GM12878 (cell line): Measurements from ENCODE around the gene CADPS. TPM values are rescaled to one million over a fixed set of nuclear protein-coding genes. Genes with fewer than 3 reads are reported as not detected.

Source experiments
- ATAC-seq: fragments of 200-7000 bp; cut with Tn5 transposase; 3 replicates; pipeline ENCODE4 v1.9.1; 2020; ENCODE audit warnings: mild to moderate bottlenecking, moderate library complexity
- BruUV-seq: library from RNA; stranded (reverse); fragments of 400-500 nt; replicated peaks from 2 replicates; lab custom pipeline; 2021; lab: Mats Ljungman, UMichigan
- CTCF ChIA-PET: fragments of 300-600 bp; sonication (Branson Sonifier 250); formaldehyde crosslinking; extraction: SDS; loops from one replicate; lab custom pipeline; 2021; ENCODE audit warnings: inconsistent platforms; lab: Yijun Ruan, JAX
- POLR2A ChIA-PET: fragments of 350-600 bp; formaldehyde crosslinking; extraction: SDS; loops from one replicate; lab custom pipeline; 2021; ENCODE audit warnings: inconsistent platforms; lab: Charles Lee
- RAD21 ChIA-PET: fragments of 300-600 bp; sonication (Branson Sonifier 250); formaldehyde crosslinking; loops from one replicate; lab custom pipeline; 2023; ENCODE audit warnings: antibody characterized with exemption; ENCODE audit not compliant: unreplicated experiment; lab: Charles Lee
- SMC1A ChIA-PET: fragments of 300-600 bp; sonication (Branson Sonifier 250); formaldehyde crosslinking; loops from one replicate; lab custom pipeline; 2023; ENCODE audit not compliant: unreplicated experiment, uncharacterized antibody; lab: Charles Lee
- DNase-seq: peaks from one replicate; pipeline ENCODE4 v3.0.0-alpha.2; 2011; ENCODE audit warnings: low read depth, low spot score
- FAIRE-seq: peaks from 3 replicates; lab custom pipeline; 2011; peaks lifted over from hg19 to GRCh38; lab: Jason Lieb, UNC
- H2AFZ ChIP-seq: 2 replicates; pipeline ENCODE4 v1.6.0; 2011; ENCODE audit warnings: low read depth, low read length, control low read depth; ENCODE audit not compliant: control insufficient read depth
- H3K27ac ChIP-seq: 2 replicates; pipeline ENCODE4 v1.5.1; 2011; ENCODE audit warnings: control low read depth; ENCODE audit not compliant: control insufficient read depth, insufficient read depth
- H3K27me3 ChIP-seq, 2 experiments: replicated peaks in 1 of 2; 2 replicates each; pipeline versions ENCODE4 v1.6.0 to v1.6.1; 2011; ENCODE audit warnings: low read length in 1 of 2; ENCODE audit not compliant: control insufficient read depth in 2 of 2, insufficient read depth in 2 of 2
- H3K36me3 ChIP-seq, 2 experiments: 2 replicates each; pipeline ENCODE4 v1.5.1; 2011; ENCODE audit warnings: low read length in 1 of 2; ENCODE audit not compliant: control insufficient read depth in 2 of 2, insufficient read depth in 2 of 2
- H3K4me1 ChIP-seq: 2 replicates; pipeline ENCODE4 v1.6.1; 2011; ENCODE audit warnings: mild to moderate bottlenecking, low read length, moderate library complexity, mixed read lengths; ENCODE audit not compliant: control insufficient read depth, insufficient read depth
- H3K4me2 ChIP-seq: 2 replicates; pipeline ENCODE4 v1.6.0; 2011; ENCODE audit warnings: control low read depth; ENCODE audit not compliant: control insufficient read depth, insufficient read depth
- H3K4me3 ChIP-seq: fragments of 200-600 bp; sonication (generic); 2 replicates; pipeline ENCODE4 v1.5.1; 2016
- H3K79me2 ChIP-seq: 2 replicates; pipeline ENCODE4 v1.6.0; 2011; ENCODE audit warnings: low read length; ENCODE audit not compliant: control insufficient read depth, insufficient read depth
- H3K9ac ChIP-seq: 2 replicates; pipeline ENCODE4 v1.8.0; 2011; ENCODE audit warnings: low read length, control low read depth, mixed read lengths; ENCODE audit not compliant: control insufficient read depth, insufficient read depth
- H3K9me3 ChIP-seq: replicated peaks from 3 replicates; pipeline ENCODE4 v1.5.1; 2011; ENCODE audit warnings: mild to moderate bottlenecking, low read length; ENCODE audit not compliant: control insufficient read depth, insufficient read depth
- H4K20me1 ChIP-seq: 2 replicates; pipeline ENCODE4 v1.6.0; 2011; ENCODE audit not compliant: control insufficient read depth, insufficient read depth
- BMI1 ChIP-seq: fragments of 450-650 bp; IDR thresholded peaks from 2 replicates; pipeline ENCODE4 v1.6.1; 2016; ENCODE audit warnings: mild to moderate bottlenecking, moderate library complexity, borderline replicate concordance
- CHD2 ChIP-seq: IDR thresholded peaks from 2 replicates; pipeline ENCODE4 v1.6.1; 2011; ENCODE audit warnings: low read depth, low read length, improper control_type of control experiment, borderline replicate concordance
- JUNB ChIP-seq: IDR thresholded peaks from 2 replicates; pipeline ENCODE4 v1.6.1; 2016; ENCODE audit warnings: antibody characterized with exemption, mild to moderate bottlenecking
- POLR2A ChIP-seq: IDR thresholded peaks from 2 replicates; pipeline ENCODE4 v1.6.1; 2011; ENCODE audit warnings: low read depth, mild to moderate bottlenecking, low read length
- POLR2AphosphoS2 ChIP-seq: IDR thresholded peaks from 2 replicates; pipeline ENCODE4 v1.6.1; 2011; ENCODE audit warnings: low read depth, mild to moderate bottlenecking, low read length, improper control_type of control experiment, moderate library complexity
- WGBS: methylation state at CpG from one replicate; pipeline ENCODE4 v1.1.6; 2016; ENCODE audit warnings: low lambda C conversion rate; ENCODE audit not compliant: insufficient replicate concordance, insufficient coverage; ENCODE audit errors: missing lambda C conversion rate; 5-methylcytosine and 5-hydroxymethylcytosine counted together
- in situ Hi-C: fragments of 300-500 bp; cut with MboI; formaldehyde crosslinking; loops from 9 replicates; pipeline ENCODE4 v1.14.3; 2018; ENCODE audit warnings: mixed read lengths
- intact Hi-C: fragments of 100-400 bp; cut with micrococcal nuclease; formaldehyde crosslinking; loops from one replicate; pipeline ENCODE4 v1.14.2; 2022; ENCODE audit not compliant: unreplicated experiment
- polyA plus RNA-seq, 11 experiments: library from polyadenylated mRNA; depleted of rRNA in 4 of 11; unstranded in 6 of 11; stranded (reverse) in 5 of 11; fragments of >200 nt; fragmentation: Nextera tagmentation in 4 of 11; fragmentation: Illumina TruSeq in 1 of 11; extraction: Ambion mirVana in 4 of 11; extraction: Trizol in 1 of 11; gene quantifications; 1 replicate in 1 of 11; 2 replicates in 10 of 11; pipeline versions ENCODE4 v1.2.1 to v1.2.3, GENCODE V29; 2011 to 2016; ENCODE audit warnings: inconsistent platforms in 2 of 11, missing spikeins in 2 of 11, low read depth in 1 of 11
- total RNA-seq, 4 experiments: library from RNA; depleted of rRNA in 3 of 4; stranded (reverse); fragments of >200 nt in 3 of 4; fragmentation: Illumina TruSeq in 1 of 4; extraction: Trizol in 1 of 4; gene quantifications; 2 replicates each; pipeline versions ENCODE4 v1.2.1 to v1.2.3, GENCODE V29; 2013 to 2021

Gene CADPS
- total and polyA plus RNA-seq, 10 of the 15 experiments (the other 5 are each of a cell fraction or from before 2014, with no cell fraction given): 0.20 TPM; not detected in 9

DNA sequence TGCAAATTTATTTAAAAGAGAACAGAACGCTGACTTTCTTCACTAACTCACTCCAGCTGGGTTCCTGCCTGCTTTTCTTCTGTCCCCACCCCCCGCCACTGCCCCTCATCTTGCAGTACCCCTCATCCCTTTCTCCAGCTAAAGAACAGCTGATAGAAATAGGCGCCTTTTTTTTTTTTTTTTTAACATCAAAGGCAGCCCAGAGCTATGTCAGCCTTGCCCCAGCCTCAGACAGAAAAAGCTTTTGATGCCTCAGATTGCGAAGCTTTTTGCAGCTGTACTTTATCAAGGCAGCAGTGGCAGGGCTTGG lies 1.8 kb downstream of the CADPS start:
- FAIRE-seq (no peak), DNase-seq (no peak), ATAC-seq (no peak)
- no peaks in the 10 kb centered on the region for H3K9me3 ChIP-seq
- 6% methylated on average over 3 of the region's 4 CpGs for WGBS
- TF ChIP-seq JUNB: no peak
- no peak overlapping the region for H3K4me2 ChIP-seq
- H3K27ac ChIP-seq: no peak overlapping the region
- H3K79me2 ChIP-seq: no peaks in the 10 kb centered on the region
- SMC1A ChIA-PET: no interaction called here
- RAD21 ChIA-PET: no interaction called here
- POLR2A ChIA-PET: interaction anchor here (0.6 kb wide), 2 partner anchors 619 to 934 kb away, joined by 3 to 4 read pairs; no protein-coding TSS in a partner anchor
- intact Hi-C loops: no loop called here
- no peaks in the 10 kb centered on the region for H4K20me1 ChIP-seq
- H3K4me1 ChIP-seq: no peaks in the 10 kb centered on the region
- no TSS peak for BruUV-seq
- H3K9ac ChIP-seq: no peak overlapping the region
- in situ Hi-C loops: no loop called here
- CTCF ChIA-PET: no interaction called here
- no peaks in the 10 kb centered on the region for H3K36me3 ChIP-seq
- H3K4me3 ChIP-seq: no peak overlapping the region
- peaks cover 3 to 4% of the 10 kb centered on the region in 2 experiments for H3K27me3 ChIP-seq
- H2AFZ ChIP-seq: no peak overlapping the region

DNA sequence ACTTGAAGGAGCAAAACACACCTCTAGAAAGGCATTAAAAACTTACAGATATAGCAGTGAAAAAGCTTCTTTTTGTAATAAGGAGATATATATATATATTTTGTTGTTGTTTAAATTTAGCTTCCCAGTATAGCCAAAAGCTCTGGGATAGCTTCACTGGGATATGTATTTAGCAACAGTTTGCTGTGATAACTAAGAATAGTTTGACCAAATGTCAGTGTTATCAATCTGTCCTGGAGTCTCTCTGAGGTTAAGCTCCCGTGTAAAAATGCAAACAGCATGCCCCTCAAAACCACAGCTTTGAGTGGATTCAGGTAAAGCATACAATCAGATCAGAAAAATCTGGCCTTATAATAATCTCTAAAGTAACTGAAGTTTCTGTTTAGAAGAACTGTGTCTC lies 2.9 kb downstream of the CADPS start:
- in situ Hi-C loops (no loop called here), intact Hi-C loops (no loop called here)
- POLR2A ChIA-PET: no interaction called here
- WGBS: 0% methylated on average over 1 of the region's 1 CpG
- Histone ChIP-seq H3K27me3 (peaks cover 3 to 4% of the 10 kb centered on the region in 2 experiments), H3K79me2 (no peaks in the 10 kb centered on the region), H3K27ac (no peak overlapping the region), H2AFZ (no peak overlapping the region), H3K4me1 (no peaks in the 10 kb centered on the region), H4K20me1 (no peaks in the 10 kb centered on the region), H3K4me3 (no peak overlapping the region), H3K9ac (no peak overlapping the region), H3K9me3 (no peaks in the 10 kb centered on the region), H3K36me3 (no peaks in the 10 kb centered on the region), H3K4me2 (no peak overlapping the region)
- ATAC-seq (no peak), DNase-seq (no peak), FAIRE-seq (no peak)
- RAD21 ChIA-PET: no interaction called here
- CTCF ChIA-PET: interaction anchor here (1.3 kb wide), 1 partner anchor 23 kb away, joined by 3 read pairs; no protein-coding TSS in a partner anchor
- no TSS peak for BruUV-seq
- SMC1A ChIA-PET: no interaction called here
- TF ChIP-seq POLR2A: no peak
- TF ChIP-seq CHD2: no peak
- TF ChIP-seq BMI1: no peak
- TF ChIP-seq POLR2AphosphoS2: no peak
